Stimulated activated CD4-positive, alpha-beta T cell treated with anti-CD3 and anti-CD28 coated beads, Interleukin-1b, Interleukin-23, amount 100 ng/mL, for 48 hours (primary cell): ENCODE measurements around the gene NEURL4.
A peak's percentile ranks its signal among the peaks of the same experiment; 100 is the strongest.
"Not testable (repeated sequence)": the region's sequence is repeated elsewhere in the genome, so short reads cannot be mapped to it uniquely, and the experiment has no call there.

Source experiments
- DNase-seq: peaks from one replicate; pipeline ENCODE4 v3.0.0-alpha.2; 2020

NEURL4 gene

DNA sequence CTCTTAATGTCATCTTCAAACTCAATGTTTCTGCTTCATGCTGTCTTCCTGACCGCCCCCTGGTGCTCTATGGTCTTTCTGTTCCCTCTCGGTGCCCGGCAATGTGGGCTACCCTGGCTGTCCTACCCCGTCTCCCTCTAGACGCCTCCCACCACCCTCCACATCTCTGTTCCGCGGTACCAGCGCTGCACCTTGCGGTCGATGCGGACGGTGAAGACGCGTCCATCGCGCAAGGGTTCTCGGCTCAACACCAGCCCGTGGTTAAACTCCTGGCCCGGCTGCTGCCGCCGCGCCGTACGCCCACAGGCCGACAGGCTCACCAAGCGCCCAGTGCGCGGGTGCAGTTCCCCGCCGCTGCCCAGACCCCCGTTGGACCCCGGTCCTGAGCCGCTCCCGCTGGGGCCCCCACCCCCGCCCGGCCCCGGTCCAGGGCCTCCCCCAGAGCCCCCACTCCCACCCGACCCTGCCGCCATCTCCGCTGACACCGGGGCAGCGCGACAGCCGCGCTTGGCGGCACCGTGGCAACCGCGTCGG, at the start of gene NEURL4:
Gene NEURL4, minus strand, starts transcription at position 496 of the 534 bp plus-strand sequence. Its CDS starts 23 bp downstream, at position 473.
- no peak for DNase-seq

DNA sequence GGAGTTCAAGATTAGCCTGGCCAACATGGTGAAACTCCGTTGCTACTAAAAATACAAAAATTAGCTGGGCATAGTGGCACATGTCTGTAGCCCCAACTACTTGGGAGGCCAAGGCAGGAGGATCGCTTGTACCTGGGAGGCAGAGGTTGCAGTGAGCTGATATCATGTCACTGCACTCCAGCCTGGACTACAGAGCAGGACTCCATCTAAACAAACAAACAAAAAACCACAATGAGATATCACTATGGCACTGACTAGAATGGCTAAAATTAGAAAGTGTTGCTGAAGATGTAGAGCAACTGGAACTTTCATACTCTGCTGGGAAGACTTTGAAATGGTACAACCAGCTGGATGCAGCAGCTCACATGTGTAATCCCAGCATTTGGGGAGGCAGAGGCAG, 45.2 kb upstream of the NEURL4 start:
- no peak for DNase-seq

- no peak for DNase-seq
Observed at GRCh38 chr17:7370853-7371252, 41.7 kb upstream of the NEURL4 start.

DNA sequence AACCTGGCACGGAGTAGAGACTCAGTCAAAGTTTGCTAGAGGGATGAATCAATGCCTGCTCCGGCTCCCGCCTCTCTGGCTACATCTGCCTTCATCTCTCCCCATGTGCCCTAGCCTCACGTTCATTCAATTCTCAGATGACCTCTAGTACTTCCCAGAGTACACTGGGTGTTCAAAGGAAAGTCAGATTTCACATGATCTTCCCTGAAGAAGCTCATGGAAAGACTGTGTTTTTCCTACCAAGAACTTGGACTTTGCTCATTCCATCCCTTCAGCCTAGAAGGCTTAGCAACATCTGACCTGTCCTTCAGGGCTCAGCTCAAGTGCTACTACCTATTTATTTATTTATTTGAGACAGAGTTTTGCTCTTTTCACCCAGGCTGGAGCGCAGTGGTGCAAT, 40.7 kb upstream of the NEURL4 start:
- DNase-seq: no peak

- not testable (repeated sequence) for DNase-seq
Observed at GRCh38 chr17:7368599-7368994, 39.5 kb upstream of the NEURL4 start.

GRCh38 chr17:7367918-7368598, 38.9 kb upstream of the NEURL4 start:
- DNase-seq: no peak

- DNase-seq: no peak
Observed at GRCh38 chr17:7367083-7367482, 37.9 kb upstream of the NEURL4 start.

DNA sequence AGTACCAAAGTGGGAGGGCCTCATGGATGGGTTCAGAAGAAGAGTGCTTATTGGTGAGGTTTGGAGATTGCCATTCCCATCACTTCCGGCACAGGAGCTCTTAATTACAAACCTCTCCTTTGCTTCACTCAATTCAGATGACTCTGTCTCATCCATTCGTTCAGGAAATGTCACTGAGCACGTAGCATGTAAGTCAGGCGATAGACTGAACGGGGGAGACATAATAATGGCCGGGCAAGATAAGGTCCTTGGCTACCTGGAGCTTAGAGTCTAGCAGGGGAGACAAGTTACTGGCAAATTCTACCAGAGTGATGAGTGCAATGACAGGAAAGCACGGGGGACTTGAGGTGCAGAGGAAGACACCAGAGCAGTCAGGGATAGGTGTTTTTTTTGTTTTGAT, 36.8 kb upstream of the NEURL4 start:
- not testable (repeated sequence) for DNase-seq

DNA sequence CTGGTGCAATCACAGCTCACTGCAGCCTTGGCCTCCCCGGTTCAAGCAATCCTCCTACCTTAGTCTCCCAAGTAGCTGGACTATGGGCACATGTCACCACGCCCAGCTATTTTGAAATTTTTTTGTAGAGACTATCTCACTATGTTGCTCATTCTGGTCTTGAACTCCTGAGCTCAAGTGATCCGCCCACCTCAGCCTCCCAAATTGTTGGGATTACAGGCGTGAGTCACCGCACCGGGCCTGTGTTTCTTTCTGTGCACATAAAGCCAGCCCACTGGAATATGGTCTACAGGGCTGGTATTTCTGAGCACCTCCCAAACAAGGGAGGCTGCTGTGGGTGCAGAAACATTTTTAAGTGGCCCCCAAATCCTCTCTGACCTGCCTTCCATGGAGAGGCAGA, 34.2 kb upstream of the NEURL4 start:
- DNase-seq: no peak

- DNase-seq: no peak
Observed at GRCh38 chr17:7361906-7362305, 32.8 kb upstream of the NEURL4 start.

DNA sequence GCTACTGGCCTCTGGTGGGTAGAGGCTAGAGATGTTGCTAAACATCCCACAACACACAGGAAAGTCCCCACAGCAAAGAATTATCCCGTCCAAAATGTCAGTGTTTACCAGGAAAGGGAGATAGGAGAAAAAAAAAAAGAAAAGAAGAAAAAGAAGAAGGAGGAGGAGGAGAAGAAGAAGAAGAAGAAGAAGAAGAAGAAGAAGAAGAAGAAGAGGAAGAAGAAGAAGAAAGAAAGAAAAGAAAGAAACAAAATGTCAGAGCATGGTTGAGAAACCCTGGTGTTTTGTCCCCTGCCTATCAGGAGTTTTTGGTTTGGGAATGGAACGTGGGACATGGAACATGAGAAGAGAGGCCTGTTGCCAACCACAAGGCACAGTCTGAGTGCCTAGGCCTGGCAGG, 28.2 kb upstream of the NEURL4 start:
- DNase-seq: no peak

DNA sequence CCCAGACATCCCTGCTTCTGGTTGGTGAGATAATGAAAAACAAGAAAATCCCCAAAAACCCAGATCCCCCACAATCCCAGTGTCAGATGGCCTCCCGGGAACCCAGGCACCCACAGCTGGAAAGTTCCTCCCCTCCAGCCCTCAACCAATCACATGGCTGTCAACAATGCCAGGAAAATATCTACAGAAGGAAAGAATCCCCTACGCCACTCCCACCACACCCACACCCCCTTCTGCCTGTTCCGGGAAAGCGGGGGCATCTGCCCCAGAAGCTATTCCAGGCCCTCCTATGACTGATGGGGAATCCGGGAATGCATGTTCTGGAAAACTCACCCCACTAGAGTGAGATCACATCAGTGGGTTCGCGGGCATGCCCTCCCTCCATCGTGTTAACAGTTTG, 27.6 kb upstream of the NEURL4 start:
- DNase-seq: no peak

- DNase-seq: peak; percentile 88
Observed at GRCh38 chr17:7356072-7356549, 27.0 kb upstream of the NEURL4 start.

- DNase-seq: no peak
Observed at GRCh38 chr17:7355573-7355972, 26.4 kb upstream of the NEURL4 start.

GRCh38 chr17:7355053-7355452, 25.9 kb upstream of the NEURL4 start, which contains the start of gene TMEM95:
TMEM95 (plus strand) TSS chr17:7355156; CDS start chr17:7355205, 49 bp downstream.
- DNase-seq: no peak

DNA sequence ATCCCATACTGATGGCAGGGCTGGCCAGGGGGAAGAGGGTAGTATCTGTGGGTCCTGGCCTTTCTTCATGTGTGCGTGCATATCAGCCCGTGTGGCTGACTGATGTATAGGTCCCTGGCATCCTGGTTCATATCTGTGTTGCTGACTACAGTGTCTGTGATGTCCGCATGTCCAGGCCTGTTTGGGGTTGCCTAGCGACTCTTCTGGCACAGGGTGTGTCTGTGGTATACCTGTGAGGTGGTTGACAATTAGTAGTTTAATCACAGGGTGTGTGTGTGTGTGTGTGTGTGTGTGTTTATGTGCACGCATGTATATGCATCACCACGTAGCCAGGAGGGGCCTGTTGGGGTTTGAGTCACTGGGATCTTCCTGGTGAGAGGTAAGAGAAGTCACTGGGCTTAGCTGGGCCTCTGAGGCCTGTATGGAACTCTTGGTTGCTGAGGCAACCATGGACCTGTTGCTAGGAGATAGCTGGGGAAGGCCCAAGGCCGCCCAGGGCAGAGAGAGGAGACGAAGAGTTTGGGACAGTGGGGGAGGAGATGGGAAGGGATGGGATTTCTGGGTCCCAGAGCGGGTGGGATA, 25.2 kb upstream of the NEURL4 start:
- DNase-seq: peak; percentile 66

DNA sequence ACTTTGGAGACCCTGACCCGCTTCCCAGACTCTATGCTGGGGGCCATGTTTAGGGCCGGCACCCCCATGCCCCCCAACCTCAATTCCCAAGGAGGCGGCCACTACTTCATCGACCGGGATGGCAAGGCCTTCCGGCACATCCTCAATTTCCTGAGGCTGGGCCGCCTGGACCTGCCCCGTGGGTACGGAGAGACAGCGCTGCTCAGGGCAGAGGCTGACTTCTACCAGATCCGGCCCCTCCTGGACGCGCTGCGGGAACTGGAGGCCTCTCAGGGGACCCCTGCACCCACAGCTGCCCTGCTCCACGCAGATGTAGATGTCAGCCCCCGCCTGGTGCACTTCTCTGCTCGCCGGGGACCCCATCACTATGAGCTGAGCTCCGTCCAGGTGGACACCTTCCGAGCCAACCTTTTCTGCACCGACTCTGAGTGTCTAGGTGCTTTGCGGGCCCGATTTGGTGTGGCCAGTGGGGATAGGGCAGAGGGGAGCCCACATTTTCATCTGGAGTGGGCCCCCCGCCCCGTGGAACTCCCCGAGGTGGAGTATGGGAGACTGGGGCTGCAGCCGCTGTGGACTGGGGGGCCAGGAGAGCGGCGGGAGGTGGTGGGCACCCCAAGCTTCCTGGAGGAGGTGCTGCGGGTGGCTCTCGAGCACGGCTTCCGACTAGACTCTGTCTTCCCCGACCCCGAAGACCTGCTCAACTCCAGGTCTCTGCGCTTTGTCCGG, 23.9 kb upstream of the NEURL4 start:
- no peak for DNase-seq

DNA sequence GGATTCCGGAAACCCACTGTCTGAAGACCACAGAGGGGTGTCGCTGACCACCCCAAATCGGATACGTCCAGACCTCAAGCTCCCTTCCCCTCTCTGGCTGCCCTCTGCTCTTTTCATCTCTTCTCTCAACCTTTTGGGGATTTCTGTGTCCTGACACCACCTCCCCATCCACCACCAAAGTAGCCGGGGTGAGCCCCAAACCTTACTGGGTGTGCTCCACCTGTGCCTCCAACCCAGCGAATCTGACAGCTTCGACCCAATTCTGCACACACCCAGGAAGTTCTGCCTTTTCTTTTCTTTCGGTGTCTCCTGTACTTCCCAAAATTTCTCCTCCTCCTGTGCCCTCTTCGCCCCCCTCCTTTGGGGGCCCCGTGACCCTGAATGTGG, 23.4 kb upstream of the NEURL4 start:
- DNase-seq: no peak

DNA sequence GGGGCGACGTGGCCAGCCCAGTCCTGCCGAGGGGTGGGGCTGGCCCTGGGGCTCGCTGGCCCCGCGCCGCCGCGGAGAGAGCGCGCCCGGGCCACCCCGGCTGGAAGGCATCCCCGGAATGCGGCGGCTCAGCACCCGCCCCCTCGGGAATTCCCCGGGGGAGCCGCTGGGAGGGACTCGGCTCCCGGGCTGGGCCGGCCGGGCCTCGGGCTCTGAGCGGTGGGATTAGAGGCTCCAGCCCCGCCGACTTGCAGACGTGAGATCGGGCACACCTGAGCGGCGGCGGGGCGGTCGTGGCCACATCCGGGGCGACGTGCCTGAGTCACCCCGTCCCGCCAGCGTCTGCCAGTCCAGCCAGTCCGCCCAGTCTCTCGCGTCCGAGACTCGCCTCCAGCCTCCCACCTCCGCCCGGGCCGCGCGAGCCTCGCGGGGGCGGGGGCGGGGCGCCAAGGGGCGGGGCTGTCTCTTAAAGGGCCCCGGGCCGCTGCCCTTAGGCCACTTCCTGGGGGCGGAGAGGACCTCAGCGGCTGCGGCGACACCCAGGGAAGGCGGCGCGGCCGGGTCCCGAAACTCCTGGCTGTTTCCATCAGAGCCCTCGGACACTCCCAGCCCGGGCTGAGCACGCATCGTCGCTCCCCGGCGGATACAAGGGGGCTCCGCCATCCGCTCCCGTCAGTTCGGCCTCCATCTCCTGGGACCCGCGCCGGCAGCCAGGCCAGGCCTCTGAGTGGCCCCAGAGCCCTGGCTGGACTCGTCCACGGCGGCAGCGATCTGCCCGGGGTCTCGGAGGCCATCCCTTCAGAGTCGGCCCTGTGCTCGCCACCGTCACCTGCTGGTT, 22.7 kb upstream of the NEURL4 start, which contains the start of gene KCTD11:
Gene KCTD11, plus strand, starts transcription at position 498 of the 838 bp plus-strand sequence.
- peak; percentile 74 for DNase-seq

- DNase-seq: no peak
Observed at GRCh38 chr17:7348478-7349242, 19.5 kb upstream of the NEURL4 start.

GRCh38 chr17:7347630-7348477, 18.7 kb upstream of the NEURL4 start:
- no peak for DNase-seq
